HepG2 (cell line): ENCODE data around the gene ANXA9. TPM values are rescaled to one million over a fixed set of nuclear protein-coding genes. Genes with fewer than 3 reads are reported as not detected.

ENCODE experiments used
- ELF4 ChIP-seq: sonication (generic); formaldehyde crosslinking; IDR thresholded peaks from 2 replicates; pipeline ENCODE4 v1.5.0; 2020; ENCODE audit warnings: missing genetic modification reagents, mild to moderate bottlenecking, moderate library complexity, borderline replicate concordance
- EP300 ChIP-seq, 3 experiments: sonication (generic) in 1 of 3; formaldehyde crosslinking in 1 of 3; IDR thresholded peaks; 2 replicates each; pipeline versions ENCODE4 v1.5.1 to v1.6.1; 2011 to 2020; ENCODE audit warnings: low read depth in 2 of 3, low read length in 2 of 3, borderline replicate concordance in 1 of 3, improper control_type of control experiment in 1 of 3, mild to moderate bottlenecking in 1 of 3, missing genetic modification reagents in 1 of 3, moderate library complexity in 1 of 3
- HDAC6 ChIP-seq: fragments of 200-600 bp; sonication (generic); IDR thresholded peaks from 2 replicates; pipeline ENCODE4 v1.7.0; 2017; ENCODE audit warnings: mild to moderate bottlenecking, antibody characterized with exemption, low read length, low read depth
- MBD4 ChIP-seq: IDR thresholded peaks from 2 replicates; pipeline ENCODE4 v1.6.1; 2012; ENCODE audit warnings: low read length, inconsistent platforms, borderline replicate concordance
- SMYD3 ChIP-seq: sonication (generic); formaldehyde crosslinking; IDR thresholded peaks from 2 replicates; pipeline ENCODE4 v1.8.1; 2023; ENCODE audit warnings: mild to moderate bottlenecking, missing genetic modification reagents
- ZNF337 ChIP-seq: sonication (generic); formaldehyde crosslinking; IDR thresholded peaks from 2 replicates; pipeline ENCODE4 v1.5.1; 2020; ENCODE audit warnings: missing genetic modification reagents, low read depth, mild to moderate bottlenecking, borderline replicate concordance
- ZNF709 ChIP-seq: sonication (generic); formaldehyde crosslinking; IDR thresholded peaks from 2 replicates; pipeline ENCODE4 v1.5.0; 2020; ENCODE audit warnings: mild to moderate bottlenecking, missing genetic modification reagents
- ZNF780A ChIP-seq: sonication (generic); formaldehyde crosslinking; IDR thresholded peaks from 2 replicates; pipeline ENCODE4 v1.8.0; 2022; ENCODE audit warnings: mild to moderate bottlenecking, missing genetic modification reagents, moderate library complexity
- polyA plus RNA-seq, 8 experiments: library from polyadenylated mRNA; depleted of rRNA in 3 of 8; stranded (reverse) in 7 of 8; unstranded in 1 of 8; fragments of >200 nt; fragmentation: Illumina TruSeq in 4 of 8; extraction: Trizol in 4 of 8; gene quantifications; 2 replicates each; pipeline versions ENCODE4 v1.2.1 to v1.2.3, GENCODE V29; 2011 to 2016; ENCODE audit warnings: low read depth in 4 of 8, missing spikeins in 1 of 8, mixed read lengths in 1 of 8; ENCODE audit not compliant: insufficient read depth in 1 of 8
- total RNA-seq, 5 experiments: library from RNA; depleted of rRNA; stranded (reverse); fragments of >200 nt; fragmentation: Illumina TruSeq; extraction: Trizol; gene quantifications; 2 replicates each; pipeline ENCODE4 v1.2.3, GENCODE V29; 2016; ENCODE audit warnings: low read depth in 1 of 5
- TF ChIP-seq, protein P1 (sequence below): sonication (generic); formaldehyde crosslinking; IDR thresholded peaks from 2 replicates; pipeline ENCODE4 v1.4.0; 2020; ENCODE audit warnings: mild to moderate bottlenecking, missing genetic modification reagents
- TF ChIP-seq, protein P2 (sequence below): sonication (generic); formaldehyde crosslinking; IDR thresholded peaks from 2 replicates; pipeline ENCODE4 v1.5.0; 2020; ENCODE audit warnings: mild to moderate bottlenecking, missing genetic modification reagents, borderline replicate concordance
- TF ChIP-seq, protein P3 (sequence below): sonication (generic); formaldehyde crosslinking; IDR thresholded peaks from 2 replicates; pipeline ENCODE4 v1.5.1; 2020; ENCODE audit warnings: mild to moderate bottlenecking, missing genetic modification reagents
- TF ChIP-seq, protein P4 (sequence below): sonication (generic); formaldehyde crosslinking; IDR thresholded peaks from 2 replicates; pipeline ENCODE4 v1.4.0; 2020; ENCODE audit warnings: mild to moderate bottlenecking, missing genetic modification reagents

Gene ANXA9
- total and polyA plus RNA-seq, 2 of the 13 experiments (the other 11 are each of a cell fraction or from before 2014, with no cell fraction given), result 13.3 to 23.9 TPM

DNA sequence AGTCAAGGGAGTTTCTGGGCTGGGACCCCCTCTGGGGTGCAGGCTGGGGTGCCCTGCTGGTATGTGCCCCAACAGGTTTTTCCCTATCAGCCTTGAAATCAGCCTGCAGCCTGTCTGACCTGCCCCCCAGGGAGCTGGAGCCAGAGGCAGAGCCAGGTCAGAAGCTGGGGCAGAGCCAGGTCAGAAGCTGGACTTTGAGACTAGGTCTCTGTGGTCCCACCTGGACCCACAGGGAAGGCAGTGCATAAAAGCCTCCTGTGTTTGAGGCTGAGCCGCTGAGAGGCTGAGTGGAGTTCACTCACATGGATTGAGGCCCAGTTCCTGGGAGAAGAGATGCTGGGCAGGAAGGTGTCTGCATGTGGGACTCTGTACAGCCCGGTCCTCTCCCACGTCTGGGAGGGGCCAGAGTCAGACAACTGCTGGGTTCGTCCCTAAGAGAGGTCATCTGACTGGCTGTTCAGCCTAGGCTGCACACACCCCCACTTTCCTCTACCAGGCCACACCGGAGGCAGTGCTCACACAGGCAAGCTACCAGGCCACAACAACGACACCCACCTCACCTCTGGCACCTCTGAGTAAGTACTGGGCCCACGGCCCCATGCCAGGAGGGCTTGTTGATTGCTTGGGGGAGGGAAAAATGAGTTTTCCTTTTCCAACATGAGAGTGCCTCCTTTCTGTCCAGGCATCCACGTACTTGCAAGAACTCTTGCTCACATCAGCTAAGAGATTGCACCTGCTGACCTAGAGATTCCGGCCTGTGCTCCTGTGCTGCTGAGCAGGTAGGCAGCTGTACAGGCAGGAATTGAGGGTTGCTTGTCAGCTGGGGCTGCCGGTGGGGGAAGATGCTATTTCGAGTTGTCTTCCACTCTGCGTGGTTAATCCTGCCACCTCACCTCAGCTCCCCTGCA is at the start of gene ANXA9 (continued):
- TF ChIP-seq, protein P1, sequence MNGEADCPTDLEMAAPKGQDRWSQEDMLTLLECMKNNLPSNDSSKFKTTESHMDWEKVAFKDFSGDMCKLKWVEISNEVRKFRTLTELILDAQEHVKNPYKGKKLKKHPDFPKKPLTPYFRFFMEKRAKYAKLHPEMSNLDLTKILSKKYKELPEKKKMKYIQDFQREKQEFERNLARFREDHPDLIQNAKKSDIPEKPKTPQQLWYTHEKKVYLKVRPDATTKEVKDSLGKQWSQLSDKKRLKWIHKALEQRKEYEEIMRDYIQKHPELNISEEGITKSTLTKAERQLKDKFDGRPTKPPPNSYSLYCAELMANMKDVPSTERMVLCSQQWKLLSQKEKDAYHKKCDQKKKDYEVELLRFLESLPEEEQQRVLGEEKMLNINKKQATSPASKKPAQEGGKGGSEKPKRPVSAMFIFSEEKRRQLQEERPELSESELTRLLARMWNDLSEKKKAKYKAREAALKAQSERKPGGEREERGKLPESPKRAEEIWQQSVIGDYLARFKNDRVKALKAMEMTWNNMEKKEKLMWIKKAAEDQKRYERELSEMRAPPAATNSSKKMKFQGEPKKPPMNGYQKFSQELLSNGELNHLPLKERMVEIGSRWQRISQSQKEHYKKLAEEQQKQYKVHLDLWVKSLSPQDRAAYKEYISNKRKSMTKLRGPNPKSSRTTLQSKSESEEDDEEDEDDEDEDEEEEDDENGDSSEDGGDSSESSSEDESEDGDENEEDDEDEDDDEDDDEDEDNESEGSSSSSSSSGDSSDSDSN, result peak; percentile 56; the same call in 1 of the 2 replicates
- TF ChIP-seq, protein P2, sequence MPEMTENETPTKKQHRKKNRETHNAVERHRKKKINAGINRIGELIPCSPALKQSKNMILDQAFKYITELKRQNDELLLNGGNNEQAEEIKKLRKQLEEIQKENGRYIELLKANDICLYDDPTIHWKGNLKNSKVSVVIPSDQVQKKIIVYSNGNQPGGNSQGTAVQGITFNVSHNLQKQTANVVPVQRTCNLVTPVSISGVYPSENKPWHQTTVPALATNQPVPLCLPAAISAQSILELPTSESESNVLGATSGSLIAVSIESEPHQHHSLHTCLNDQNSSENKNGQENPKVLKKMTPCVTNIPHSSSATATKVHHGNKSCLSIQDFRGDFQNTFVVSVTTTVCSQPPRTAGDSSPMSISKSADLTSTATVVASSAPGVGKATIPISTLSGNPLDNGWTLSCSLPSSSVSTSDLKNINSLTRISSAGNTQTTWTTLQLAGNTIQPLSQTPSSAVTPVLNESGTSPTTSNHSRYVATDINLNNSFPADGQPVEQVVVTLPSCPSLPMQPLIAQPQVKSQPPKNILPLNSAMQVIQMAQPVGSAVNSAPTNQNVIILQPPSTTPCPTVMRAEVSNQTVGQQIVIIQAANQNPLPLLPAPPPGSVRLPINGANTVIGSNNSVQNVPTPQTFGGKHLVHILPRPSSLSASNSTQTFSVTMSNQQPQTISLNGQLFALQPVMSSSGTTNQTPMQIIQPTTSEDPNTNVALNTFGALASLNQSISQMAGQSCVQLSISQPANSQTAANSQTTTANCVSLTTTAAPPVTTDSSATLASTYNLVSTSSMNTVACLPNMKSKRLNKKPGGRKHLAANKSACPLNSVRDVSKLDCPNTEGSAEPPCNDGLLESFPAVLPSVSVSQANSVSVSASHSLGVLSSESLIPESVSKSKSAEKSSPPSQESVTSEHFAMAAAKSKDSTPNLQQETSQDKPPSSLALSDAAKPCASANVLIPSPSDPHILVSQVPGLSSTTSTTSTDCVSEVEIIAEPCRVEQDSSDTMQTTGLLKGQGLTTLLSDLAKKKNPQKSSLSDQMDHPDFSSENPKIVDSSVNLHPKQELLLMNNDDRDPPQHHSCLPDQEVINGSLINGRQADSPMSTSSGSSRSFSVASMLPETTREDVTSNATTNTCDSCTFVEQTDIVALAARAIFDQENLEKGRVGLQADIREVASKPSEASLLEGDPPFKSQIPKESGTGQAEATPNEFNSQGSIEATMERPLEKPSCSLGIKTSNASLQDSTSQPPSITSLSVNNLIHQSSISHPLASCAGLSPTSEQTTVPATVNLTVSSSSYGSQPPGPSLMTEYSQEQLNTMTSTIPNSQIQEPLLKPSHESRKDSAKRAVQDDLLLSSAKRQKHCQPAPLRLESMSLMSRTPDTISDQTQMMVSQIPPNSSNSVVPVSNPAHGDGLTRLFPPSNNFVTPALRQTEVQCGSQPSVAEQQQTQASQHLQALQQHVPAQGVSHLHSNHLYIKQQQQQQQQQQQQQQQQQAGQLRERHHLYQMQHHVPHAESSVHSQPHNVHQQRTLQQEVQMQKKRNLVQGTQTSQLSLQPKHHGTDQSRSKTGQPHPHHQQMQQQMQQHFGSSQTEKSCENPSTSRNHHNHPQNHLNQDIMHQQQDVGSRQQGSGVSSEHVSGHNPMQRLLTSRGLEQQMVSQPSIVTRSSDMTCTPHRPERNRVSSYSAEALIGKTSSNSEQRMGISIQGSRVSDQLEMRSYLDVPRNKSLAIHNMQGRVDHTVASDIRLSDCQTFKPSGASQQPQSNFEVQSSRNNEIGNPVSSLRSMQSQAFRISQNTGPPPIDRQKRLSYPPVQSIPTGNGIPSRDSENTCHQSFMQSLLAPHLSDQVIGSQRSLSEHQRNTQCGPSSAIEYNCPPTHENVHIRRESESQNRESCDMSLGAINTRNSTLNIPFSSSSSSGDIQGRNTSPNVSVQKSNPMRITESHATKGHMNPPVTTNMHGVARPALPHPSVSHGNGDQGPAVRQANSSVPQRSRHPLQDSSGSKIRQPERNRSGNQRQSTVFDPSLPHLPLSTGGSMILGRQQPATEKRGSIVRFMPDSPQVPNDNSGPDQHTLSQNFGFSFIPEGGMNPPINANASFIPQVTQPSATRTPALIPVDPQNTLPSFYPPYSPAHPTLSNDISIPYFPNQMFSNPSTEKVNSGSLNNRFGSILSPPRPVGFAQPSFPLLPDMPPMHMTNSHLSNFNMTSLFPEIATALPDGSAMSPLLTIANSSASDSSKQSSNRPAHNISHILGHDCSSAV (CRISPR knock-in tag), result no peak
- TF ChIP-seq, protein P3, sequence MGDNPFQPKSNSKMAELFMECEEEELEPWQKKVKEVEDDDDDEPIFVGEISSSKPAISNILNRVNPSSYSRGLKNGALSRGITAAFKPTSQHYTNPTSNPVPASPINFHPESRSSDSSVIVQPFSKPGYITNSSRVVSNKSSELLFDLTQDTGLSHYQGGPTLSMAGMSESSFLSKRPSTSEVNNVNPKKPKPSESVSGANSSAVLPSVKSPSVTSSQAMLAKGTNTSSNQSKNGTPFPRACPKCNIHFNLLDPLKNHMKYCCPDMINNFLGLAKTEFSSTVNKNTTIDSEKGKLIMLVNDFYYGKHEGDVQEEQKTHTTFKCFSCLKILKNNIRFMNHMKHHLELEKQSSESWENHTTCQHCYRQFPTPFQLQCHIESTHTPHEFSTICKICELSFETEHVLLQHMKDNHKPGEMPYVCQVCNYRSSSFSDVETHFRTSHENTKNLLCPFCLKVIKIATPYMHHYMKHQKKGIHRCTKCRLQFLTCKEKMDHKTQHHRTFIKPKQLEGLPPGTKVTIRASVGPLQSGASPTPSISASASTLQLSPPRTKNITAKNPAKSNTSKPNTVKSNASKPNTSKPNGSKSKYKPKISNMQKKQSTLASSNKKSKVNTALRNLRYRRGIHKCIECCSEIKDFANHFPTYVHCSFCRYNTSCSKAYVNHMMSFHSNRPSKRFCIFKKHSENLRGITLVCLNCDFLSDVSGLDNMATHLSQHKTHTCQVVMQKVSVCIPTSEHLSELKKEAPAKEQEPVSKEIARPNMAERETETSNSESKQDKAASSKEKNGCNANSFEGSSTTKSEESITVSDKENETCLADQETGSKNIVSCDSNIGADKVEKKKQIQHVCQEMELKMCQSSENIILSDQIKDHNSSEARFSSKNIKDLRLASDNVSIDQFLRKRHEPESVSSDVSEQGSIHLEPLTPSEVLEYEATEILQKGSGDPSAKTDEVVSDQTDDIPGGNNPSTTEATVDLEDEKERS (CRISPR knock-in tag), result no peak
- TF ChIP-seq ZNF780A (no peak), HDAC6 (no peak), SMYD3 (CRISPR knock-in tag) (no peak), ZNF709 (CRISPR knock-in tag) (peak; percentile 54; the same call in 1 of the 2 replicates), ELF4 (no peak), ZNF337 (0 out of 2 replicates have a peak, but pooled peaks have one; percentile 6), MBD4 (no peak), EP300 (IDR thresholded peaks at IDR 0.05; ENCODE audit: low read depth in 2 of 2, low read length in 2 of 2) (peak in 1 of 2 experiments; percentile 53; a peak in 1 of 4 replicates), EP300 (CRISPR knock-in tag; IDR thresholded peaks at IDR 0.05; ENCODE audit: borderline replicate concordance) (peak; percentile 25; the same call in 1 of the 2 replicates)
- TF ChIP-seq, protein P4, sequence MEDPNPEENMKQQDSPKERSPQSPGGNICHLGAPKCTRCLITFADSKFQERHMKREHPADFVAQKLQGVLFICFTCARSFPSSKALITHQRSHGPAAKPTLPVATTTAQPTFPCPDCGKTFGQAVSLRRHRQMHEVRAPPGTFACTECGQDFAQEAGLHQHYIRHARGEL, result no peak
